HG03159 (cell line): Measurements from ENCODE around the gene FHIT.

Source experiments
- ATAC-seq: cut with Tn5 transposase; IDR thresholded peaks from one replicate; pipeline ENCODE4 v1.9.1; 2021; ENCODE audit warnings: mild to moderate bottlenecking, moderate library complexity; ENCODE audit not compliant: unreplicated experiment

The FHIT gene

GRCh38 chr3:59930170-59930569 is 1321.1 kb downstream of the FHIT start:
- no peak for ATAC-seq

DNA sequence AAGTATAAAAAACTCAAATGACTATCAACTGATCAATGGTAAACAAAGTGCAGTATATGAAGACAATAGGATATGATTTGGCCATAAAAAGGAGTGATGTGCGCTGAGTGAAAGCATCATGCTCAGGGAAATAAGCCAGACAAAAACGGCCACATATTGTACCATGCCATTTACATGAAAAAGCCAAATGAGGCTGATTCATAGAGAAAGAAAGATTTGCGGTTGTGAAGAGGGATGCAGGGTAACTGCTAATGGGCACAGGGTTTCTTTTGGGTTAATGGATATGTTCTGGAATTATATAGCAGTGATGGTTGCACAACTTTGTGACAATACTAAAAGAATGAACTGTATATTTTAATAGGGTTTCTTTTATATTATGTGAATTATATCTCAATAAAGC is 1324.2 kb downstream of the FHIT start:
- ATAC-seq = no peak

DNA sequence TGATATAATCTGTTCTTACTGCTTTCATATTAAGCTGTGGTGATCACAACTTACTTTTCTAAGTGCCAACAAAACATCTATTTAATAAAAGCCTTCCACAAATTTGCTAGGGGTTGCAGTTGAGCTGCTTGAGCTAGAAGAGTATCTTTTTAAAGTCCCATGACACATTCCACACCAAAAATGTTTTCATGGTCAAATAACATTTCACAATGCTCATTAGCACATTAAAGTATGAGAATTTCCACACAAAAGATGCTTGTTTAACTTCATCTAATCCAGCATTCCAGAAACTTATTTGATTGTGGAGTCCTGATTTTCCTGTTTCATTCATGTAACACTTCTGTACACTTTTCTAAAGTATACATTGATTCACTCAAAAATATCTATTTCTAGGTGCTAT is 1325.3 kb downstream of the FHIT start:
- no peak for ATAC-seq

GRCh38 chr3:59922192-59922591 is 1329.1 kb downstream of the FHIT start:
- no peak for ATAC-seq

DNA sequence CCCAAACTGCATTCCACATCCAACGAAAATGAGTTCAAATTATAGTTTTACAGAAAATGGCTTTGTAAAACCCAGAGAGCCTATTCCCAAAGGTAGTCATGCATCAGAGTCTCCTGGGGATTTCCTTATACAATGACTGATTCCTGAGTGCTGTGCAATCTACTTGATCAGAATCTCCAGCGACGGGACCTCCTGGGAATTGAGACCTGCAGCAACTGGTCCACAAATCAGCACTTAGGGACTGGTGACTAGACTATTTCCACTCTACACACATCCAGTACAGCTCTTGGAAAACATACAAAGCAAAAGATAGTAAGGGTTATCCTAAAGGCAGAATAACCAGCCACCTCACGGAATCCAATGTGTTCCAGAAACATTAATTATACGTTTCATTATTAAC is 1330.4 kb downstream of the FHIT start:
- no peak for ATAC-seq

DNA sequence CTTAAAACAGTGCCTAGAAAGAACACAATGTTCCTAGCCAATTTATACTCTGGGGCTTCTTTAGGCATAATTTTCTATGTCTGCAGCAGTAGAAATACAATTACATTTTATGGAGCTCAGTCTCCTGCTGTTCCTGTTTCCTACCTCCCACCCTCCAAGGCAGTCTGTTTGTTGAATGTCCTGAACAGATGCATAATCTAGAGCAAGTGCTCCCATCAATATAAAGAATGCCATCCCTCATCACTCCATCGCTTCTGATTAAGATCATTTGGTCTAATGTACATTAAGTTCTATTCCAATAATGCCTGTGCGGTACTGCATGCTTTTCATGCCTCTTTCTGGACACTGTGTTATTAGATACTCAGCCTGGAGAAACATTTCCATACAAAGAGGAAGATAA is 1331.7 kb downstream of the FHIT start:
- ATAC-seq = no peak

GRCh38 chr3:59914251-59914650 is 1337.0 kb downstream of the FHIT start:
- ATAC-seq = no peak

DNA sequence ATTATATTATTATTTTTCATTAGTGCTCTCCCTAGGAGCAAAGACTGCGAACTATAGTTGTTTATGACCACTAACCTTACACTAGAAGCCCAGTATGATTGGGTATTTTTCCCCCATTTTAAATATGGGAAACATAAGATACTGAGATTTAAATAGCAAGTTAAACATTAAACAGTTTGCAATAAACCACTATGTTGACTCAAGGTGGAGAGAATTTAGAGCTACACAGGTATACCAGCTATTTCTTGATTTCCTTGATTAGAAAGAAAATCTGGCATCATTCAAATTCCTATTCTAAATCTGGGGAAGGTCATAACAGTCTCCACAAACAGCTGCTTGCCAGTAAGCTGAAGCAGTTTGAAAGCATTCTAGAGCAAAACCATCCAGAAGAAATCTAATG is 1337.6 kb downstream of the FHIT start:
- no peak for ATAC-seq

DNA sequence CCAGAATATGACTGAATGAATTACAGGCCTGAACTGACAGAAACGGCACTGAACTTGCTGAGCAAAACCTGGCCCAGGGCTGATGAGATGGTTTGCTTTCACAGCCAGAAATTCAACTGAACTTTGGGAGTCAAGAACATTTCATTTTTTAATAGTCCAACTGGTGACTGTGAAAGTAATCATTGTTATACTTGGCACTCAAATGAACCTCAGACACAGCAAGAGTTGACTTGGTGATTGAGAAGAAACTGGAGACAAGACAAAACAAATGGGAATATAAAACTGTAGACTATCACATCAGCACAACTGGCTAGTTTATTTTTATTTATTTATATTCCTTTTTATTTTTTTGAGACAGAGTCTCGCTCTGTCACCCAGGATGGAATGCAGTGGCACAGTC is 1342.6 kb downstream of the FHIT start:
- no peak for ATAC-seq

GRCh38 chr3:59908280-59908679 is 1343.0 kb downstream of the FHIT start:
- no peak for ATAC-seq

GRCh38 chr3:59904296-59904695 is 1347.0 kb downstream of the FHIT start:
- ATAC-seq = no peak

- ATAC-seq = no peak
These were observed 1352.2 kb downstream of the FHIT start for GRCh38 chr3:59899061-59899460.

DNA sequence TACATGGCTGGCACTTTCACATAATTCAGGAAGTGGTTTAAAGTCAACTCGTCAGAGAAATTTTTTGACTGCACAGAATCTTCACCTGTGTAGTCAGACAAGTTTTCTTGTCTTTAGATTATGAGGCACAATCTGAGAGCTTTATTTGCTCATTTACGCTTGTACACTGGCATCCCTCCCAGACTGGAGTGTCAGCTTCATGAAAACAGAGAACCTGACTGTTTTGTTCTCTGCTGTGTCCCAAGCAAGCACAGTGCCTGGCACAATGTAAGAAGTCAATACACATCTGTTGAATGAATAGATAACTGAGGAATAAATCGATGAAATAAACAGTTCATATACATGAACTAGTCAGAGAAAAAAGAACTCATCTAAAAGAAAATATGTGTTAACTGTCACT is 1355.3 kb downstream of the FHIT start:
- no peak for ATAC-seq

- ATAC-seq = no peak
These were observed 1356.7 kb downstream of the FHIT start for GRCh38 chr3:59894425-59895121.

DNA sequence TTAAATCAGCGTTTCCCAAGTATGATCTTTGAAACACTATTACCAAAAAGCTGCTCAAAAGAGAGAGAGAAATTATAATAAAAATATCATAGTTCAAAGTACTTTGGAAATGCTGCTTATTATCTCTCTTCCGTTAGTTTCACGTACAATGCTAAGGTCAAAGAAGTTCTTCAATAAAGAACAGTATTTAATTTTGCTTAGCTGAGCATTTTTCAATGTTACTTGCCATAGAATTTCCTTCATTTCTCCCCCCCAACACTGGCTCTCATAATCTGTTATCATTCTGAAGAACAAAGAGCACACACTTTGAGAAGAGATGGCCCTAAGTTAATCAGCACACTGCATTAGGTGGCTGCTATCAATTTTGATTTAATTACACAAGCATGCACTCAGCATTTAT is 1360.6 kb downstream of the FHIT start:
- ATAC-seq = no peak

DNA sequence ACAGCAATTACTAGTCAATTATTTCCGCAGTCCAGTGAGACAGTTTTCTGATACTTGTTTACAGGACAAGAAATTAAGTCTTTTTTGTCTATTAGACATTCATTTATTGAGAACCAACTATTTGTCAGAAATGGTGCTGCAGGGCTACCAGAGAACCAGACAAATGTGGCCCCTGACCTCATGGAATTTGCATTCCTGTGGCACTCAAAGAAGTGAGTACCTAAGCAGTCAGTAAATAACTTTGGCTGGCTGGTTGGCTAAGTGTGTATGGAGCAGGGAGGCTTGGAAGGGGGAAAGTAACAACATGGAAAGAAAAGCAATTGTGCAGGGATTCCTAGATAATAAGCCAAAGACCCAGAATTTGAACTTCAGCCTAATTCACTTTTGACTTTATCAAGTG is 1364.5 kb downstream of the FHIT start:
- no peak for ATAC-seq

DNA sequence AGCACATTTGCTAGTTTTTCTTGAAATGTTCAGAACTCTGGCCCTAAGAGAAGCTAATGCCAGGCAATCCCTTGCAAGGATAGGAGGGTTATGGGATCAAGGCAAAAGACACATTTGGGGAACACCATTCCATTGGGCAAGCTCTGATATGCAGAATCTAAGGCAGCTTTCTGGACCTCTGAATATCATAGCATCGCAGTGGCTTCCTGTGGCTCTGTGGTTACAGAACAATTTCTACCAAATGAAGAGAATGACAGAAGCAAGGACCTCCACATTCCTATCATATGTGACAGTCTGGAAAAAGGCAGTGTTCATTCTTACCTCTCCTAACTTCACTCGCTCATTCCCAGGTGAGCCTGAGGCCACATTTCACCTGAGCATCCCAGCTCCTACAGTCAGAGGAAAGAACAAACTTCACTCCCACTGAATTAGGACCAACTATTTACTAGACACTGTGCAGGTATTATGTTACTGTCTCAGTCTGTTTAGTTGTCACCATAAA is 1365.3 kb downstream of the FHIT start:
- no peak for ATAC-seq

DNA sequence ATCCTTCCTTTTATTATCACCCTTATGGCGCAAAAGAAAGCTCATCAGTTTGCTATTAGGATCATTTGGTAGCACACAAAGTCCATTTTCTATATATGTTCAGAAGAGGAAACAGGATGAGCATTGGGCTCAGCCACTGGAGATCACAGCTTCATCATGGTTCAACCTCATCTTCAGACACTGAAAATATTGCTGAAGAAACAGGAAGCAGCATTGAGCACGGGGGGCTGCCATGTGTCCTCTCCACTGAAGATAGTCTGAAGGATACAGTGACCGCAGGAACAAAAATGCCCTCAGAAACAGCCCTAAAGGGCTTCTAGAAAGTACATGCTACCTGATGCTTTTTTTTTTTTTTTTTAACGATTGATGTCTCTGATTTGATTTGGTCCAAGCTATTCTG is 1366.2 kb downstream of the FHIT start:
- ATAC-seq = no peak

DNA sequence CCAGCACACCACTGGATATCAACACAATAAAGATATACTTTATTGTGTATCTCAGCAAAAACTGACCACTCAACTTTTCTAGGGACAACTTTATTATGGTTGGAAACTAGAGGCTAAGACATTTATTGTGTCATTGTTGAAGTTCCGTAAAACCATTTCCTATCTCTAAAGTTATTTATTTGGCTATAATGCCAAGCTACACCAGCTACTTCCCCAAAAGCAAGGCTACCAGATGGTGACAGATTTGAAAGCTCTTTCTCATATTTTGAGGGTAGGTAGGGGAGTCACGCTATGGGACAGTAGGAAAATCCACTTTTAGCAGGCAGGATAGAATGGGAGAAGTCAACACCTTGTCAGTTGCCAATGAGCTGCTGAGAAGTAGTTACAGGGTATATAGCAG is 1366.8 kb downstream of the FHIT start:
- no peak for ATAC-seq

DNA sequence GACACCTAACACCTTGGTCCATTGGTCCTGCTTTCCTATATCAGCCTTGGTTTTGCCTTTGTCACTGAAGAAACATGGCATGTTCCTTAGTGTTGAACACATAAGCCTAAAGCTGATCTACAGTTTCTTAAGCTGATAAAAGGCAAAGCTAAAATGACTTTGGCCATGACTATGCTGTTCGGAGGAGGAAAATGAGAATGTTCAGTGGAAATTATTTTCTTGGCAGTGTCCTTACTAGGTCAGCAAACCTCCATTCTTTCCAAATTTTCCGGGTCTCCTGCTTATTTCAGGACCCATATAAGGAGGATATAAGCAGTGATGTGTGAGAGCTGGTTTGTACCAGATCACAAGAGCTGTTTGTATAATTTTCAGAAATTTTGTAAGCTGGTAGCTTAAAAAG is 1368.5 kb downstream of the FHIT start:
- no peak for ATAC-seq

DNA sequence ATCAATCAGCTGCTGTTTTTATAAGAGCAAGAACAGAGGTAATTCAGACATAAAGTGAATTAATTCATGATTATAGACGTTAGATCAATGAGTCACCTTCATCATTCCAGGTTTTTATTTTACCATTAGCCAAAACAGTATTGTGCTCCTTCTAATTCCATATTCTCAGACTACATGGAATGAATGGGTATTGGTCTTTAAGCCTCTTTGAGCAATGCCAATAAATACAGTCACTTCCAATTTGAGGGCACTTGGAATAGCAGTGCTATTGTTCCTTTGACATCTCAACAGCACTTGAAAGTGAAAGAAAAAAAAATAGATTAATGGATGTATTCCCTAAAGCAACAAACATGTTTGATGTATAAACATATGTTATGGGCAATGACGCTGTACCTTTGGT is 1370.5 kb downstream of the FHIT start:
- ATAC-seq = no peak

GRCh38 chr3:59879031-59879581 is 1372.1 kb downstream of the FHIT start:
- no peak for ATAC-seq

GRCh38 chr3:59878038-59878427 is 1373.2 kb downstream of the FHIT start:
- no peak for ATAC-seq
